HG02973 (cell line): Measurements from ENCODE around the gene PRKCA.
"Not testable (repeated sequence)": the region's sequence is repeated elsewhere in the genome, so short reads cannot be mapped to it uniquely, and the experiment has no call there.

ENCODE experiments used
- ATAC-seq: cut with Tn5 transposase; IDR thresholded peaks from one replicate; pipeline ENCODE4 v1.9.1; 2021; ENCODE audit warnings: moderate library complexity; ENCODE audit not compliant: unreplicated experiment

The PRKCA gene

GRCh38 chr17:66322764-66323163, 20.4 kb downstream of the PRKCA start:
- no peak for ATAC-seq

GRCh38 chr17:66324381-66325004, 22.1 kb downstream of the PRKCA start:
- ATAC-seq: not testable (repeated sequence)

- ATAC-seq: no peak
Measured at GRCh38 chr17:66326476-66327047, 24.1 kb downstream of the PRKCA start.

- no peak for ATAC-seq
Measured at GRCh38 chr17:66330646-66331037, 28.2 kb downstream of the PRKCA start.

- ATAC-seq: no peak
Measured at GRCh38 chr17:66331038-66331816, 28.8 kb downstream of the PRKCA start.

- no peak for ATAC-seq
Measured at GRCh38 chr17:66335797-66336196, 33.4 kb downstream of the PRKCA start.

- no peak for ATAC-seq
Measured at GRCh38 chr17:66337268-66337667, 34.9 kb downstream of the PRKCA start.

- no peak for ATAC-seq
Measured at GRCh38 chr17:66337866-66338485, 35.6 kb downstream of the PRKCA start.

- no peak for ATAC-seq
Measured at GRCh38 chr17:66338937-66339336, 36.5 kb downstream of the PRKCA start.

- no peak for ATAC-seq
Measured at GRCh38 chr17:66339561-66339960, 37.1 kb downstream of the PRKCA start.

- ATAC-seq: no peak
Measured at GRCh38 chr17:66340720-66341119, 38.3 kb downstream of the PRKCA start.

- ATAC-seq: no peak
Measured at GRCh38 chr17:66341462-66341861, 39.0 kb downstream of the PRKCA start.

- not testable (repeated sequence) for ATAC-seq
Measured at GRCh38 chr17:66342263-66342662, 39.9 kb downstream of the PRKCA start.

GRCh38 chr17:66343531-66344078, 41.2 kb downstream of the PRKCA start:
- ATAC-seq: no peak

GRCh38 chr17:66344473-66344872, 42.1 kb downstream of the PRKCA start:
- no peak for ATAC-seq

- ATAC-seq: no peak
Measured at GRCh38 chr17:66345264-66345663, 42.9 kb downstream of the PRKCA start.

- ATAC-seq: not testable (repeated sequence)
Measured at GRCh38 chr17:66345949-66346638, 43.7 kb downstream of the PRKCA start.

GRCh38 chr17:66347661-66348514, 45.5 kb downstream of the PRKCA start:
- ATAC-seq: no peak

GRCh38 chr17:66348584-66349165, 46.3 kb downstream of the PRKCA start:
- no peak for ATAC-seq
